HepG2 (cell line): ENCODE data around the gene HOXC9. TPM values are rescaled to one million over a fixed set of nuclear protein-coding genes. Genes with fewer than 3 reads are reported as not detected.

Experiments
- FOXK2 ChIP-seq: fragments of 450-650 bp; IDR thresholded peaks from 2 replicates; pipeline ENCODE4 v1.6.1; 2016
- HMG20A ChIP-seq: IDR thresholded peaks from 2 replicates; pipeline ENCODE4 v1.6.1; 2016; ENCODE audit warnings: borderline replicate concordance
- KDM6A ChIP-seq: IDR thresholded peaks from 2 replicates; pipeline ENCODE4 v1.6.1; 2016; ENCODE audit warnings: low read depth
- NAIF1 ChIP-seq: sonication (generic); formaldehyde crosslinking; IDR thresholded peaks from 2 replicates; pipeline ENCODE4 v1.5.0; 2020; ENCODE audit warnings: mild to moderate bottlenecking, missing genetic modification reagents, borderline replicate concordance
- NFATC3 ChIP-seq: sonication (generic); formaldehyde crosslinking; IDR thresholded peaks from 2 replicates; pipeline ENCODE4 v1.5.1; 2020; ENCODE audit warnings: mild to moderate bottlenecking, missing genetic modification reagents
- NFYB ChIP-seq: sonication (generic); formaldehyde crosslinking; IDR thresholded peaks from 2 replicates; pipeline ENCODE4 v1.4.0; 2020; ENCODE audit warnings: missing genetic modification reagents
- NFYC ChIP-seq: IDR thresholded peaks from 2 replicates; pipeline ENCODE4 v1.6.1; 2016; ENCODE audit warnings: missing genetic modification reagents, missing compliant biosample characterization
- RELA ChIP-seq: sonication (generic); formaldehyde crosslinking; IDR thresholded peaks from 2 replicates; pipeline ENCODE4 v1.4.0; 2020; ENCODE audit warnings: missing genetic modification reagents
- ZNF75D ChIP-seq: sonication (generic); formaldehyde crosslinking; IDR thresholded peaks from 2 replicates; pipeline ENCODE4 v1.8.1; 2023; ENCODE audit warnings: missing genetic modification reagents, mild to moderate bottlenecking, borderline replicate concordance
- ZNF775 ChIP-seq: sonication (generic); formaldehyde crosslinking; IDR thresholded peaks from 2 replicates; pipeline ENCODE4 v1.4.0; 2020; ENCODE audit warnings: missing genetic modification reagents, mild to moderate bottlenecking, moderate library complexity, borderline replicate concordance
- polyA plus RNA-seq, 8 experiments: library from polyadenylated mRNA; depleted of rRNA in 3 of 8; stranded (reverse) in 7 of 8; unstranded in 1 of 8; fragments of >200 nt; fragmentation: Illumina TruSeq in 4 of 8; extraction: Trizol in 4 of 8; gene quantifications; 2 replicates each; pipeline versions ENCODE4 v1.2.1 to v1.2.3, GENCODE V29; 2011 to 2016; ENCODE audit warnings: low read depth in 4 of 8, missing spikeins in 1 of 8, mixed read lengths in 1 of 8; ENCODE audit not compliant: insufficient read depth in 1 of 8
- total RNA-seq, 5 experiments: library from RNA; depleted of rRNA; stranded (reverse); fragments of >200 nt; fragmentation: Illumina TruSeq; extraction: Trizol; gene quantifications; 2 replicates each; pipeline ENCODE4 v1.2.3, GENCODE V29; 2016; ENCODE audit warnings: low read depth in 1 of 5
- TF ChIP-seq, protein P1 (sequence below): sonication (generic); formaldehyde crosslinking; IDR thresholded peaks from 2 replicates; pipeline ENCODE4 v1.4.0; 2020; ENCODE audit warnings: missing genetic modification reagents, borderline replicate concordance
- TF ChIP-seq, protein P2 (sequence below): sonication (generic); formaldehyde crosslinking; IDR thresholded peaks from 2 replicates; pipeline ENCODE4 v1.5.1; 2020; ENCODE audit warnings: mild to moderate bottlenecking, missing genetic modification reagents

HOXC9 gene
- total and polyA plus RNA-seq, 2 of the 13 experiments (the other 11 are each of a cell fraction or from before 2014, with no cell fraction given) = 0.11 to 1.1 TPM

DNA sequence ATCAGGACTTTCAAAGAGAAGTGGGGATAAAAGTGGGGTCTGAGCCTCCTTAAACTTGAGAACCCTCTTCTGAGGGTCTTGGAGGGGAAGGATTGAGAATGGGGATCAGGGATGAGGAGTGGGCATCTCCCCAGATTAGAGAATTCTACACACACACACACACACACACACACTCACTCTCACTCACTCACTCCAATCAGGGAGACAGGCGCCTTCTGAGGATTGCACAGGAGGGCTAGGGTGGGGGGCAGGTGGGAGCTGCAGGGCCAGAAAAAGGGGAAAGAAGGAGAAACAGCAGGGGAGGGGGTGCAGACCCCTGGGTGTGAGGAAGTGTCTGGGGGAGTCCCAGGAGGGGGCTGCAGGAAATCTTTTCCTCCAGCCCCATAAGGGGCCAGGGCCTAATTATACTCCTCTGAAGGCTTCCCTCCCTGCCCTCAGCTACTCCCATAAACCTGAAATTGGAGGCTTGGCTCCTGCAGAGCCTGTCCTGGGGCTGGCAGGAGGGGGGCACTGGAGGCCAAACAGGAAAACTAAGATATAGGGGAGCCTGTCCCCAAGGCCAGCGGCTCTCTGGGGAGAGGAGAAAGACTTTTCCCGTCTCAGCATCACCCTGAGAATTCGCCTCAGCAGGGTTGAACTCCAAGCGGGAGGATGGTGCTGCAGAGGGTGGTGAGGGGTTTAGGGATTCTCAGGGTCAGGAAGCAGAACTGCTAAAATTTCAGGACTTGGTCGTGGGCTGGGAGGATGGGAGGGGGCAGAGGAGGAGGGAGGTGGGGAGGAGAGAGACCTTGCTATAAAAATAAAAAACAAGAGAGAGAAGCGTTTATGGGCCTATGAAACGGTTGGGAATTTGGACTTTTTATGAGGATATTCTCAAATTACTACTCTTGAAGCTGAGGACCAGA is 1.6 kb downstream of the HOXC9 start (continued):
- TF ChIP-seq, protein P1, sequence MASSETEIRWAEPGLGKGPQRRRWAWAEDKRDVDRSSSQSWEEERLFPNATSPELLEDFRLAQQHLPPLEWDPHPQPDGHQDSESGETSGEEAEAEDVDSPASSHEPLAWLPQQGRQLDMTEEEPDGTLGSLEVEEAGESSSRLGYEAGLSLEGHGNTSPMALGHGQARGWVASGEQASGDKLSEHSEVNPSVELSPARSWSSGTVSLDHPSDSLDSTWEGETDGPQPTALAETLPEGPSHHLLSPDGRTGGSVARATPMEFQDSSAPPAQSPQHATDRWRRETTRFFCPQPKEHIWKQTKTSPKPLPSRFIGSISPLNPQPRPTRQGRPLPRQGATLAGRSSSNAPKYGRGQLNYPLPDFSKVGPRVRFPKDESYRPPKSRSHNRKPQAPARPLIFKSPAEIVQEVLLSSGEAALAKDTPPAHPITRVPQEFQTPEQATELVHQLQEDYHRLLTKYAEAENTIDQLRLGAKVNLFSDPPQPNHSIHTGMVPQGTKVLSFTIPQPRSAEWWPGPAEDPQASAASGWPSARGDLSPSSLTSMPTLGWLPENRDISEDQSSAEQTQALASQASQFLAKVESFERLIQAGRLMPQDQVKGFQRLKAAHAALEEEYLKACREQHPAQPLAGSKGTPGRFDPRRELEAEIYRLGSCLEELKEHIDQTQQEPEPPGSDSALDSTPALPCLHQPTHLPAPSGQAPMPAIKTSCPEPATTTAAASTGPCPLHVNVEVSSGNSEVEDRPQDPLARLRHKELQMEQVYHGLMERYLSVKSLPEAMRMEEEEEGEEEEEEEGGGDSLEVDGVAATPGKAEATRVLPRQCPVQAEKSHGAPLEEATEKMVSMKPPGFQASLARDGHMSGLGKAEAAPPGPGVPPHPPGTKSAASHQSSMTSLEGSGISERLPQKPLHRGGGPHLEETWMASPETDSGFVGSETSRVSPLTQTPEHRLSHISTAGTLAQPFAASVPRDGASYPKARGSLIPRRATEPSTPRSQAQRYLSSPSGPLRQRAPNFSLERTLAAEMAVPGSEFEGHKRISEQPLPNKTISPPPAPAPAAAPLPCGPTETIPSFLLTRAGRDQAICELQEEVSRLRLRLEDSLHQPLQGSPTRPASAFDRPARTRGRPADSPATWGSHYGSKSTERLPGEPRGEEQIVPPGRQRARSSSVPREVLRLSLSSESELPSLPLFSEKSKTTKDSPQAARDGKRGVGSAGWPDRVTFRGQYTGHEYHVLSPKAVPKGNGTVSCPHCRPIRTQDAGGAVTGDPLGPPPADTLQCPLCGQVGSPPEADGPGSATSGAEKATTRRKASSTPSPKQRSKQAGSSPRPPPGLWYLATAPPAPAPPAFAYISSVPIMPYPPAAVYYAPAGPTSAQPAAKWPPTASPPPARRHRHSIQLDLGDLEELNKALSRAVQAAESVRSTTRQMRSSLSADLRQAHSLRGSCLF (CRISPR knock-in tag) = no peak
- TF ChIP-seq ZNF775 (CRISPR knock-in tag) (no peak), HMG20A (CRISPR knock-in tag) (no peak), NAIF1 (CRISPR knock-in tag) (no peak), RELA (CRISPR knock-in tag) (no peak), NFYC (CRISPR knock-in tag) (no peak), KDM6A (no peak), FOXK2 (no peak), NFATC3 (CRISPR knock-in tag) (no peak), NFYB (CRISPR knock-in tag) (no peak), ZNF75D (CRISPR knock-in tag) (no peak)
- TF ChIP-seq, protein P2, sequence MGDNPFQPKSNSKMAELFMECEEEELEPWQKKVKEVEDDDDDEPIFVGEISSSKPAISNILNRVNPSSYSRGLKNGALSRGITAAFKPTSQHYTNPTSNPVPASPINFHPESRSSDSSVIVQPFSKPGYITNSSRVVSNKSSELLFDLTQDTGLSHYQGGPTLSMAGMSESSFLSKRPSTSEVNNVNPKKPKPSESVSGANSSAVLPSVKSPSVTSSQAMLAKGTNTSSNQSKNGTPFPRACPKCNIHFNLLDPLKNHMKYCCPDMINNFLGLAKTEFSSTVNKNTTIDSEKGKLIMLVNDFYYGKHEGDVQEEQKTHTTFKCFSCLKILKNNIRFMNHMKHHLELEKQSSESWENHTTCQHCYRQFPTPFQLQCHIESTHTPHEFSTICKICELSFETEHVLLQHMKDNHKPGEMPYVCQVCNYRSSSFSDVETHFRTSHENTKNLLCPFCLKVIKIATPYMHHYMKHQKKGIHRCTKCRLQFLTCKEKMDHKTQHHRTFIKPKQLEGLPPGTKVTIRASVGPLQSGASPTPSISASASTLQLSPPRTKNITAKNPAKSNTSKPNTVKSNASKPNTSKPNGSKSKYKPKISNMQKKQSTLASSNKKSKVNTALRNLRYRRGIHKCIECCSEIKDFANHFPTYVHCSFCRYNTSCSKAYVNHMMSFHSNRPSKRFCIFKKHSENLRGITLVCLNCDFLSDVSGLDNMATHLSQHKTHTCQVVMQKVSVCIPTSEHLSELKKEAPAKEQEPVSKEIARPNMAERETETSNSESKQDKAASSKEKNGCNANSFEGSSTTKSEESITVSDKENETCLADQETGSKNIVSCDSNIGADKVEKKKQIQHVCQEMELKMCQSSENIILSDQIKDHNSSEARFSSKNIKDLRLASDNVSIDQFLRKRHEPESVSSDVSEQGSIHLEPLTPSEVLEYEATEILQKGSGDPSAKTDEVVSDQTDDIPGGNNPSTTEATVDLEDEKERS (CRISPR knock-in tag) = no peak
